ENCODE results near the gene DDX3X. TPM values are rescaled to one million over a fixed set of nuclear protein-coding genes. Genes with fewer than 3 reads are reported as not detected.
"Not testable (repeated sequence)": the region's sequence is repeated elsewhere in the genome, so short reads cannot be mapped to it uniquely, and the experiment has no call there.

DDX3X gene
- total RNA-seq, 1 experiment from 2014 or later, result 228 TPM

DNA sequence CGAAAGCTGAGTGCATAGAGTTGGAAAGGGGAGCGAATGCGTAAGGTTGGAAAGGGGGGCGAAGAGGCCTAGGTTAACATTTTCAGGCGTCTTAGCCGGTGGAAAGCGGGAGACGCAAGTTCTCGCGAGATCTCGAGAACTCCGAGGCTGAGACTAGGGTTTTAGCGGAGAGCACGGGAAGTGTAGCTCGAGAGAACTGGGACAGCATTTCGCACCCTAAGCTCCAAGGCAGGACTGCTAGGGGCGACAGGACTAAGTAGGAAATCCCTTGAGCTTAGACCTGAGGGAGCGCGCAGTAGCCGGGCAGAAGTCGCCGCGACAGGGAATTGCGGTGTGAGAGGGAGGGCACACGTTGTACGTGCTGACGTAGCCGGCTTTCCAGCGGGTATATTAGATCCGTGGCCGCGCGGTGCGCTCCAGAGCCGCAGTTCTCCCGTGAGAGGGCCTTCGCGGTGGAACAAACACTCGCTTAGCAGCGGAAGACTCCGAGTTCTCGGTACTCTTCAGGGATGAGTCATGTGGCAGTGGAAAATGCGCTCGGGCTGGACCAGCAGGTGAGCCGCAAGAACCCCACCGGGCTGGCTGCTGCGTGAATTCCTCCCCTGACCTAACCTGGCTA lies at the start of gene DDX3X (continued):
- TF ChIP-seq MAX (CRISPR knock-in tag; IDR thresholded peaks at IDR 0.05) (no peak; the same call in 1 of the 2 replicates), EMX1 (CRISPR knock-in tag; IDR thresholded peaks at IDR 0.05) (no peak), IRF1 (CRISPR knock-in tag; IDR thresholded peaks at IDR 0.05) (no peak), CREB1 (CRISPR knock-in tag; IDR thresholded peaks at IDR 0.05) (no peak)
- TF ChIP-seq, protein P1, sequence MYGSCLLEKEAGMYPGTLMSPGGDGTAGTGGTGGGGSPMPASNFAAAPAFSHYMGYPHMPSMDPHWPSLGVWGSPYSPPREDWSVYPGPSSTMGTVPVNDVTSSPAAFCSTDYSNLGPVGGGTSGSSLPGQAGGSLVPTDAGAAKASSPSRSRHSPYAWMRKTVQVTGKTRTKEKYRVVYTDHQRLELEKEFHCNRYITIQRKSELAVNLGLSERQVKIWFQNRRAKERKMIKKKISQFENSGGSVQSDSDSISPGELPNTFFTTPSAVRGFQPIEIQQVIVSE (CRISPR knock-in tag; IDR thresholded peaks at IDR 0.05; ENCODE audit: borderline replicate concordance), result no peak

GRCh38 chrX:41285928-41286327 lies 48.0 kb upstream of the DDX3X start:
- H3K4me3 Mint-ChIP-seq; DNase-seq (ENCODE audit: low spot score); CTCF ChIA-PET; POLR2A ChIA-PET; H3K27me3 Mint-ChIP-seq (ENCODE audit: low read depth); H3K9me3 Mint-ChIP-seq; ATAC-seq; H3K36me3 Mint-ChIP-seq; H3K4me1 Mint-ChIP-seq; H3K27ac Mint-ChIP-seq: not testable (repeated sequence)

DNA sequence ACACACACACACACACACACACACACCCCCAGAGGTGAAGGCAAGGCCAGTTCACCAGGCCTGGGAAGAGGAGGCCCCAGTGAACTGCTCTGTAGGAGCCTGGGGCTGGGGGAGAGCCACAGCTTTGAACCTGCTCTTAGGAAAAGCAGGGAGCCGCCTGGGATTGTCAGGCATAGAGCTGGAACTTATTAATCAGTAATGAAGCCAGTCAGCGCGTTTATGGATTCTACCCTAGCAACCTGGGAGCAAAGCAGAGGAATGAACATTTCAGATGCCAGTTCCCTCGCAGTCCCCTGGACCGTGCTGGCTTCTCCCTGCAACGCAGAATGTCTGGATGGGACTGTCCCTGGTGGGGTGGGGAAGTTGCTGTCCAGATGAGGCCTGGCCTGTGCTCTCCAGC lies 45.3 kb upstream of the DDX3X start:
- POLR2A ChIA-PET, result no interaction called here
- CTCF ChIA-PET, result no interaction called here
- H3K9me3 Mint-ChIP-seq, result 0 out of 2 replicates have a peak, but pooled peaks cover 4% of the 10 kb centered on the region
- no peak for TF ChIP-seq ESRRA (CRISPR knock-in tag; IDR thresholded peaks at IDR 0.05; ENCODE audit: borderline replicate concordance)
- TF ChIP-seq, protein P2, sequence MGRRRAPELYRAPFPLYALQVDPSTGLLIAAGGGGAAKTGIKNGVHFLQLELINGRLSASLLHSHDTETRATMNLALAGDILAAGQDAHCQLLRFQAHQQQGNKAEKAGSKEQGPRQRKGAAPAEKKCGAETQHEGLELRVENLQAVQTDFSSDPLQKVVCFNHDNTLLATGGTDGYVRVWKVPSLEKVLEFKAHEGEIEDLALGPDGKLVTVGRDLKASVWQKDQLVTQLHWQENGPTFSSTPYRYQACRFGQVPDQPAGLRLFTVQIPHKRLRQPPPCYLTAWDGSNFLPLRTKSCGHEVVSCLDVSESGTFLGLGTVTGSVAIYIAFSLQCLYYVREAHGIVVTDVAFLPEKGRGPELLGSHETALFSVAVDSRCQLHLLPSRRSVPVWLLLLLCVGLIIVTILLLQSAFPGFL (CRISPR knock-in tag; IDR thresholded peaks at IDR 0.05; ENCODE audit: borderline replicate concordance), result no peak
- TF ChIP-seq CTCF (IDR thresholded peaks at IDR 0.05), result no peak
- TF ChIP-seq, protein P3, sequence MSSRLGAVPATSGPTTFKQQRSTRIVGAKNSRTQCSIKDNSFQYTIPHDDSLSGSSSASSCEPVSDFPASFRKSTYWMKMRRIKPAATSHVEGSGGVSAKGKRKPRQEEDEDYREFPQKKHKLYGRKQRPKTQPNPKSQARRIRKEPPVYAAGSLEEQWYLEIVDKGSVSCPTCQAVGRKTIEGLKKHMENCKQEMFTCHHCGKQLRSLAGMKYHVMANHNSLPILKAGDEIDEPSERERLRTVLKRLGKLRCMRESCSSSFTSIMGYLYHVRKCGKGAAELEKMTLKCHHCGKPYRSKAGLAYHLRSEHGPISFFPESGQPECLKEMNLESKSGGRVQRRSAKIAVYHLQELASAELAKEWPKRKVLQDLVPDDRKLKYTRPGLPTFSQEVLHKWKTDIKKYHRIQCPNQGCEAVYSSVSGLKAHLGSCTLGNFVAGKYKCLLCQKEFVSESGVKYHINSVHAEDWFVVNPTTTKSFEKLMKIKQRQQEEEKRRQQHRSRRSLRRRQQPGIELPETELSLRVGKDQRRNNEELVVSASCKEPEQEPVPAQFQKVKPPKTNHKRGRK (CRISPR knock-in tag; IDR thresholded peaks at IDR 0.05; ENCODE audit: borderline replicate concordance), result no peak
- no peak for TF ChIP-seq ZBTB43 (CRISPR knock-in tag; IDR thresholded peaks at IDR 0.05)
- TF ChIP-seq ZNF671 (CRISPR knock-in tag; IDR thresholded peaks at IDR 0.05), result no peak
- no peak for TF ChIP-seq USF2 (CRISPR knock-in tag; IDR thresholded peaks at IDR 0.05)
- no peak for TF ChIP-seq MXD4 (CRISPR knock-in tag; IDR thresholded peaks at IDR 0.05; ENCODE audit: borderline replicate concordance)
- no peak for TF ChIP-seq SOX15 (CRISPR knock-in tag; IDR thresholded peaks at IDR 0.05)
- TF ChIP-seq RORB (CRISPR knock-in tag; IDR thresholded peaks at IDR 0.05), result no peak
- TF ChIP-seq JUN (CRISPR knock-in tag; IDR thresholded peaks at IDR 0.05), result no peak
- TF ChIP-seq ZNF425 (CRISPR knock-in tag; conservative IDR thresholded peaks at IDR 0.05), result no peak
- no peak for TF ChIP-seq EMX1 (CRISPR knock-in tag; IDR thresholded peaks at IDR 0.05)
- no peak for TF ChIP-seq E2F1 (CRISPR knock-in tag; IDR thresholded peaks at IDR 0.05)
- TF ChIP-seq SP1 (CRISPR knock-in tag; conservative IDR thresholded peaks at IDR 0.05), result no peak

More for the DNA sequence above, 45.3 kb upstream of the DDX3X start:
- Mint-ChIP-seq H3K27me3 (ENCODE audit: low read depth) (no peaks in the 10 kb centered on the region), H3K4me3 (no peak overlapping the region), H3K27ac (no peak overlapping the region), H3K4me1 (peaks cover 22% of the 10 kb centered on the region), H3K36me3 (no peaks in the 10 kb centered on the region)
- no peak for ATAC-seq
- no peak for DNase-seq (ENCODE audit: low spot score)
